GM23248 (cell line): ENCODE measurements around the gene REL. TPM values are rescaled to one million over a fixed set of nuclear protein-coding genes. Genes with fewer than 3 reads are reported as not detected.

Experiments used
- DNase-seq: peaks from one replicate; pipeline ENCODE4 v3.0.0-alpha.2; 2015
- H2AFZ ChIP-seq: fragments of 200-600 bp; sonication (generic); 2 replicates; pipeline ENCODE4 v1.6.1; 2016; ENCODE audit warnings: antibody characterized with exemption
- H3F3A ChIP-seq: fragments of 200-600 bp; sonication (generic); 2 replicates; pipeline ENCODE4 v1.6.1; 2016; ENCODE audit warnings: mild to moderate bottlenecking, antibody characterized with exemption, mixed run types; ENCODE audit not compliant: insufficient read depth
- H3K27ac ChIP-seq: fragments of 200-600 bp; sonication (generic); 2 replicates; pipeline ENCODE4 v1.5.1; 2016; ENCODE audit warnings: mild to moderate bottlenecking
- H3K27me3 ChIP-seq: fragments of 200-600 bp; sonication (generic); replicated peaks from 2 replicates; pipeline ENCODE4 v1.6.1; 2016; ENCODE audit warnings: mild to moderate bottlenecking; ENCODE audit not compliant: insufficient read depth
- H3K36me3 ChIP-seq: fragments of 200-600 bp; sonication (generic); 2 replicates; pipeline ENCODE4 v1.6.1; 2016; ENCODE audit warnings: low read depth, mild to moderate bottlenecking
- H3K4me1 ChIP-seq: fragments of 200-600 bp; sonication (generic); 2 replicates; pipeline ENCODE4 v1.6.1; 2016; ENCODE audit warnings: mild to moderate bottlenecking; ENCODE audit not compliant: insufficient read depth
- H3K4me2 ChIP-seq: fragments of 200-600 bp; sonication (generic); one replicate; pipeline ENCODE4 v1.6.1; 2016; ENCODE audit warnings: mild to moderate bottlenecking; ENCODE audit not compliant: unreplicated experiment
- H3K4me3 ChIP-seq: fragments of 200-600 bp; sonication (generic); 2 replicates; pipeline ENCODE4 v1.5.1; 2016; ENCODE audit warnings: mild to moderate bottlenecking
- H3K79me2 ChIP-seq: fragments of 200-600 bp; sonication (generic); 2 replicates; pipeline ENCODE4 v1.6.1; 2016; ENCODE audit warnings: mild to moderate bottlenecking; ENCODE audit not compliant: insufficient read depth
- H3K9ac ChIP-seq: fragments of 200-600 bp; sonication (generic); 2 replicates; pipeline ENCODE4 v1.6.1; 2016; ENCODE audit warnings: mild to moderate bottlenecking
- H3K9me2 ChIP-seq: fragments of 200-600 bp; sonication (generic); 2 replicates; pipeline ENCODE4 v1.6.1; 2016; ENCODE audit warnings: mixed run types, mild to moderate bottlenecking, moderate library complexity; ENCODE audit not compliant: insufficient read depth
- H3K9me3 ChIP-seq: fragments of 200-600 bp; sonication (generic); one replicate; pipeline ENCODE4 v1.6.1; 2017; ENCODE audit warnings: low read depth
- H4K20me1 ChIP-seq: fragments of 200-600 bp; sonication (generic); 2 replicates; pipeline ENCODE4 v1.6.0; 2016; ENCODE audit not compliant: insufficient read depth
- EZH2 ChIP-seq: fragments of 200-600 bp; sonication (generic); IDR thresholded peaks from 2 replicates; pipeline ENCODE4 v1.6.1; 2018; ENCODE audit warnings: antibody characterized with exemption, mild to moderate bottlenecking; ENCODE audit not compliant: insufficient read depth, poor library complexity, severe bottlenecking
- EZH2phosphoT487 ChIP-seq: fragments of 200-600 bp; sonication (generic); IDR thresholded peaks from 2 replicates; pipeline ENCODE4 v1.6.1; 2018; ENCODE audit warnings: antibody characterized with exemption, moderate library complexity, mild to moderate bottlenecking, low read depth; ENCODE audit not compliant: insufficient read depth
- WGBS, 2 experiments: methylation state at CpG; one replicate each; pipeline ENCODE4 v1.1.6; 2015 to 2017; ENCODE audit warnings: low lambda C conversion rate in 2 of 2, low coverage in 1 of 2; ENCODE audit errors: missing lambda C conversion rate in 2 of 2; 5-methylcytosine and 5-hydroxymethylcytosine counted together
- in situ Hi-C: fragments of 300-500 bp; cut with MboI; formaldehyde crosslinking; loops from 2 replicates; pipeline ENCODE4 v1.15.0; 2020
- polyA plus RNA-seq: library from polyadenylated mRNA; unstranded; fragments of >200 nt; fragmentation: Nextera tagmentation; extraction: Ambion mirVana; gene quantifications from 2 replicates; pipeline ENCODE4 v1.2.1, GENCODE V29; 2016
- small RNA-seq: library from RNA; depleted of rRNA; stranded (forward); fragments of <200 nt; gene quantifications from one replicate; pipeline ENCODE3, GENCODE V24; 2014; ENCODE audit warnings: low read depth, low replicate concordance
- total RNA-seq: library from RNA; depleted of rRNA; stranded (reverse); fragments of >200 nt; shearing (Covaris generic); gene quantifications from 2 replicates; pipeline ENCODE4 v1.2.3, GENCODE V29; 2014; rRNA removed

The REL gene
- total and polyA plus RNA-seq, 2 experiments from 2014 or later = 2.1 to 2.3 TPM

DNA sequence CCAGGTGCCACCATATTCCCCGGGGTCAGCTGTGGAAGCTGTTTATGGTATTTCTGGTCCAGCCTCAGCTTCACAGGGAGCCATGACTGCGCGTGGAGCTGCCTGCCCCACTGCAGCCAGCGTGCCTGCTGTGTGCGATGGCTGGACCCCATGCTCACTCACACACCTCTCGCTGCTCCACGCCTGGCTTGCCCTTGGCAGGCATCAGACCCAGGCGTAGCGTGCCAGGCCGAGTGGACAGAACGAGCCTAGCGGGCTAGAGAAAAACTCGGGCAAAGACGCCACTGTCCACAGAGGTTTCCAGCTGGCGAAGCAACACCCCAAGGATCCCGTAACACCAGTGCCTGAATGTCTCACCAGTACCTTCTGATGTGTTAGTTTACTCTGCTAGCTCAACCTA, 93.3 kb downstream of the REL start:
- Histone ChIP-seq H3K27me3 (no peaks in the 10 kb centered on the region), H3K4me2 (no peak overlapping the region), H3K4me1 (no peaks in the 10 kb centered on the region), H4K20me1 (no peaks in the 10 kb centered on the region), H3K36me3 (no peaks in the 10 kb centered on the region), H3K9me3 (no peaks in the 10 kb centered on the region), H3K27ac (no peak overlapping the region), H3F3A (no peaks in the 10 kb centered on the region), H3K4me3 (no peak overlapping the region), H2AFZ (no peak overlapping the region), H3K9me2 (no peaks in the 10 kb centered on the region), H3K79me2 (no peaks in the 10 kb centered on the region), H3K9ac (no peak overlapping the region)
- in situ Hi-C loops = loop anchor here (25.0 kb wide), 1 partner anchor 262 kb away; no protein-coding TSS in a partner anchor
- WGBS, 2 experiments = 93 to 95% methylated on average over 16 of the region's 16 CpGs
- DNase-seq = no peak
- TF ChIP-seq EZH2 (no peak), EZH2phosphoT487 (no peak)

Small RNAs within 50 kb of the gene (small RNA-seq; reads per million reads assigned to genes)
- gene RN7SL632P (not detected), gene RNU4-51P (not detected)

Other genes with a start within 250 kb of the REL start
- gene PAPOLG, start 125.3 kb upstream of the REL start, total RNA-seq = 10.9 and 11.4 TPM in 2 replicates
- gene PAPOLG, start 125.3 kb upstream of the REL start, polyA plus RNA-seq = 6.9 and 8.2 TPM in 2 replicates
- 39.1 and 43.6 TPM in 2 replicates for gene PEX13, start 136.1 kb downstream of the REL start, total RNA-seq
- 22.4 and 25.0 TPM in 2 replicates for gene PEX13, start 136.1 kb downstream of the REL start, polyA plus RNA-seq
- gene PUS10, start 136.7 kb downstream of the REL start, total RNA-seq = 5.2 and 7.1 TPM in 2 replicates
- gene PUS10, start 136.7 kb downstream of the REL start, polyA plus RNA-seq = 5.3 and 6.7 TPM in 2 replicates
- 8.5 and 10.1 TPM in 2 replicates for gene SANBR, start 184.3 kb downstream of the REL start, total RNA-seq
- 6.2 and 8.3 TPM in 2 replicates for gene SANBR, start 184.3 kb downstream of the REL start, polyA plus RNA-seq